ENCODE measurements around the gene AIMP2.

- TF ChIP-seq POLR2A (IDR thresholded peaks at IDR 0.05; ENCODE audit: low read depth, low read length) (no peak), POLR2AphosphoS5 (IDR thresholded peaks at IDR 0.05; ENCODE audit: low read depth, low read length) (no peak), TAF1 (IDR thresholded peaks at IDR 0.05; ENCODE audit: borderline replicate concordance, low read depth, low read length) (no peak)
Observed at GRCh38 chr7:6007386-6007785, 1.7 kb upstream of the AIMP2 start.

All from GM12892 (cell line).